Stomach smooth muscle (tissue), 2 donors: ENCODE measurements around the gene FARS2.

Experiments
- H3K27ac ChIP-seq: one replicate; pipeline ENCODE4 v1.7.0; 2013; ENCODE audit warnings: mild to moderate bottlenecking, low read length, inconsistent platforms
- H3K27me3 ChIP-seq, 2 donors: one replicate each; pipeline ENCODE4 v1.7.0; 2013; ENCODE audit warnings: low read length in 2 of 2; ENCODE audit not compliant: insufficient read depth in 2 of 2, control insufficient read depth in 1 of 2
- H3K36me3 ChIP-seq, 2 donors: one replicate each; pipeline ENCODE4 v1.7.0; 2013; ENCODE audit warnings: low read length in 2 of 2; ENCODE audit not compliant: control insufficient read depth in 2 of 2, insufficient read depth in 2 of 2
- H3K4me1 ChIP-seq: one replicate; pipeline ENCODE4 v1.7.0; 2013; ENCODE audit warnings: low read length; ENCODE audit not compliant: control insufficient read depth, insufficient read depth
- H3K4me3 ChIP-seq, 2 donors: one replicate each; pipeline ENCODE4 v1.7.0; 2013; ENCODE audit warnings: low read length in 2 of 2
- H3K9ac ChIP-seq, 2 donors: one replicate each; pipeline ENCODE4 v1.7.0; 2013; ENCODE audit warnings: low read length in 2 of 2, mild to moderate bottlenecking in 1 of 2
- H3K9me3 ChIP-seq, 2 donors: one replicate each; pipeline ENCODE4 v1.7.0; 2013; ENCODE audit warnings: low read length in 2 of 2; ENCODE audit not compliant: control insufficient read depth in 2 of 2
- donor health status: healthy.
- donor health status: Pancreatic carcinoma.

FARS2 gene

DNA sequence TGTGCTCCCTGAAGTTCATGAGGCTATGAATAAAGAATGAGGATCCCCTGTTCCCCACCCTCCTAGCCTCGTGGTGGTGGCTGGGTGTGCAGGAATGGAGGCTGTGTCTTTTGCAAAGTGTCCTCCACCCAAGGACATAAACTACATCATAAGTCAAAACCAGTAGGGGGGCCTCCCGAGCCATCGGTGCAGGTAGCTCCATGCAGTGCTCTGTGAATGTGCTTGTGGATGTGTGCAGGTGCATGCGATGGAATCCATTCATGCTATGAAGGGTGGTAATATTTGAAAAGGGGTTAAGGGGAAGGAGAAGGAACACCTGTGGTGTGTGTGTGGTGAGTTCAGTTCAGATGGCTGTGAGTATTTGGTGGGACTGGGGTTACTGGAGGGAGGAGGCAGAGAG is 548.1 kb downstream of the FARS2 start:
- Histone ChIP-seq H3K36me3 (no peaks in the 10 kb centered on the region), H3K4me3 (no peak overlapping the region), H3K9ac (no peak overlapping the region), H3K27ac (no peak overlapping the region), H3K4me1 (no peaks in the 10 kb centered on the region), H3K27me3 (no peaks in the 10 kb centered on the region), H3K9me3 (peaks cover 0 to 6% of the 10 kb centered on the region in 2 donors)

DNA sequence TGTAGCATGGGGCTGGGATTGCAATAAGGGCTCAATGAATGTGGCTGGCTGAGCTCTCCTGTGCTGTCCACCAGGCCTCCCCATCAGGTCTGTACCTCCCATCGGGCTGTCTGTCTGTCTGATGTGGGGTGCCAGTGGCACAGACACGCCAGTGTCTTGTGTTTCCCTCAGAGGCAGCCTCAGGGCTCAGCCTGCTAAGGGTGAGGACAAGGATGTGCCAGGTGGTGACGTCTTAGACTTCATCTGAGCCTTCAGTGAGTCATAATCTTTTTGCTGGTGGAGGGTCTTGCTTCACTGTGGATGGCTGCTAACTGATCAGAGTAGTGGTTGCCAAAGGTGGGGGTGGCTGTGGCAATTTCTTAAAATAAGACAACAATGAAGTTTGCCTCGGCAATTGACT is 550.7 kb downstream of the FARS2 start:
- Histone ChIP-seq H3K9me3 (peaks cover 0 to 7% of the 10 kb centered on the region in 2 donors), H3K4me1 (no peaks in the 10 kb centered on the region)

DNA sequence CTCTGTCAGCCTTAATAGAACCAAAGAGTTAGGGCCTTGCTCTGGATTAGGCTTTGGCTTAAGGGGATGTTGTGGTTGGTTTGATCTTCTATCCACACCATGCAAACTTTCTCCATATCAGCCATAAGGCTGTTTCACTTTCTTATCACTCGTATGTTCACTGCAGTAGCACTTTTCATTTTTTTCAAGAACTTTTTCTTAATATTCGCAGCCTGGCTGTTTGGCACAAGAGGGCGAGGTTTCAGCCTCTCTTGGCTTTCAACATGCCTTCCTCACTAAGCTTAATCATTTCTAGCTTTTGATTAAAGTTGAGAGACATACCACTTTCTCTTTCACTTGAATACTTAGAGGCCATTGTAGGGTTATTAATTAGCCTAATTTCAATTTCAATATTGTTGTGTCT is 552.3 kb downstream of the FARS2 start:
- H3K27me3 ChIP-seq = no peaks in the 10 kb centered on the region
- H3K4me3 ChIP-seq = no peak overlapping the region
- no peak overlapping the region for H3K9ac ChIP-seq
- H3K9me3 ChIP-seq = peaks cover 2 to 7% of the 10 kb centered on the region in 2 donors
- H3K36me3 ChIP-seq = no peaks in the 10 kb centered on the region
- H3K27ac ChIP-seq = no peak overlapping the region
- H3K4me1 ChIP-seq = no peaks in the 10 kb centered on the region

More for the DNA sequence above, 550.7 kb downstream of the FARS2 start:
- Histone ChIP-seq H3K27ac (no peak overlapping the region), H3K27me3 (no peaks in the 10 kb centered on the region), H3K9ac (no peak overlapping the region), H3K4me3 (no peak overlapping the region), H3K36me3 (no peaks in the 10 kb centered on the region)

DNA sequence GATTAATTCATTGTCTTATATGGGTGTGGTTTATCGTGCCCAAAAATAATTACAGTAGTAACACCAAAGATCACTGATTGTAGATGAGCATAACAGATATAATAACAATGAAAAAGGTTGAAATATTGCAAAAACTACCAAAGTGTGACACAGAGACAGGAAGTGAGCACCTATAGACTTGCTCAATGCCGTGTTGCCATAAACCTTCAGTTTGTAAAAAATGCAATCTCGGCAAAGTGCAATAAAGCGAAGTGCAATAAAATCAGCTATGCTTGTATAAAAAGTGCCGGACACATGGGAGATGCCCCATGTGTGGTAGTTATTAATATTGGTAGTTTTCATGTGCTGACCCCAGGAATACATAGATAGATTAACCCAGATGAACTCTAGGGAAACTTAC is 552.8 kb downstream of the FARS2 start:
- Histone ChIP-seq H3K27me3 (no peaks in the 10 kb centered on the region), H3K4me1 (no peaks in the 10 kb centered on the region), H3K9me3 (peaks cover 2 to 7% of the 10 kb centered on the region in 2 donors), H3K27ac (no peak overlapping the region), H3K36me3 (no peaks in the 10 kb centered on the region), H3K4me3 (no peak overlapping the region), H3K9ac (no peak overlapping the region)

DNA sequence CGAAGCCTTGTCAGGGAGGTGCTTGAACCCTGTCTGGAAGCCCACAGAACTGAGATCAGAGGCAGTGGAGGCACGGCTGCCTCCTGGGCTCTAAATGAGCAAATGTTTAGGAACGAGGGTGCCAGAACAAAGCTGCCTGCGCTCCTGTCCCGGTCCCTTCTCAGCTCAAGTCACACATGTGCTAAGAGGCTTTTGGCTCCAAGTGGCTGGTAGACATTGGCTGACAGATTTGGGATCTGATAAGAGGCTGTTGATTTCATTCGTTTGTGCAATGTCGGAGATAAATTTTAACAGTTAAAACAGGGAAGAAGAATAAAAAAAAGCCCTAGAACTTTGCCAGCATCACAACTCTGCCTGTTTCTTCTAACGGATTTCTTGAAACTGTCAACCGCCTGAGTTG is 553.6 kb downstream of the FARS2 start:
- Histone ChIP-seq H3K36me3 (no peaks in the 10 kb centered on the region), H3K4me1 (no peaks in the 10 kb centered on the region), H3K27me3 (no peaks in the 10 kb centered on the region), H3K4me3 (no peak overlapping the region), H3K9me3 (peaks cover 2 to 7% of the 10 kb centered on the region in 2 donors), H3K9ac (no peak overlapping the region), H3K27ac (no peak overlapping the region)

DNA sequence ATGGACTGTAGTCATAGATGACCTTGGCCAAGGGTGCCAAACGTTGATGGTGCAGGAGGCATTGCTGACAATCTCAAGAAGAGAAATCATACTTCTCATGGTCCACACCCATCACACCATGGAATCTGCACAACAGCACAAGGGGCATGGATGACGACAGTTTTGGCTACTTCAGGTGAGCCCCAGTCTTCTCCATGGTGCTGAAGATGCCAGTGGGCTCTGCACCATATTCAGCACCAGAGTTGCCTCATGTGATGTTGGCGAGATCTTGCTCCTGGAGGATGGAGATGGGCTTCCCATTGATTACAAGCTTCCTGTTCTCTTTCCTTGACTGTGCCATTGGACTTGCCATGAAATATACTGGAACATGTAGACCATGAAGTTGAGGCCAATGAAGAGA is 556.6 kb downstream of the FARS2 start:
- Histone ChIP-seq H3K9ac (no peak overlapping the region), H3K27ac (no peak overlapping the region), H3K4me3 (no peak overlapping the region), H3K27me3 (no peaks in the 10 kb centered on the region), H3K36me3 (no peaks in the 10 kb centered on the region), H3K9me3 (peaks cover 2 to 4% of the 10 kb centered on the region in 2 donors), H3K4me1 (no peaks in the 10 kb centered on the region)

DNA sequence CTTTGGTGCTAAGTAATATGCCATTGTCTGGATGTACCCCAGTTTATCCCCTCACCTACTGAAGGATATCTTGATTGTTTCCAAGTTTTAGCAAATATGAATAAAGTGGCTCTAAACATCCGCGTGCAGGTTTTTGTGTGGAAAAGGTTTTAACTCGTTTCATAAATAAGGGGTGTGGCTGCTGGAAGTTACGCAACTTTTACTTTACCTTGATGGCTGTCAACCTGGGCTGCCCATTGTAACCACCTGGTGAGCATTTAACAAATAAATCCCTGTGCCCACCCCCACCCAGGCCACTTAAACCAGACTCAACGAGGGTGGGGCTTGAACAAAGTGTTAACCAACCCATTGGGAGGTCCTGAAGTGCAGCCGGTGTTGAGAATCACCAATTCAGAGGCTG is 557.6 kb downstream of the FARS2 start:
- Histone ChIP-seq H3K27ac (no peak overlapping the region), H3K4me3 (no peak overlapping the region), H3K36me3 (no peaks in the 10 kb centered on the region), H3K27me3 (no peaks in the 10 kb centered on the region), H3K4me1 (no peaks in the 10 kb centered on the region), H3K9me3 (peaks cover 2 to 4% of the 10 kb centered on the region in 2 donors), H3K9ac (no peak overlapping the region)
